ENCODE results near the gene IFNL2.
"Not testable (repeated sequence)": the region's sequence is repeated elsewhere in the genome, so short reads cannot be mapped to it uniquely, and the experiment has no call there.

IFNL2 gene

GRCh38 chr19:39297931-39298634 is 29.9 kb downstream of the IFNL2 start:
- DNase-seq: peak; percentile 22

- no peak for DNase-seq
Measured at GRCh38 chr19:39299404-39299803, 31.2 kb downstream of the IFNL2 start.

GRCh38 chr19:39299832-39300231 is 31.6 kb downstream of the IFNL2 start:
- DNase-seq: no peak

GRCh38 chr19:39301021-39301420 is 32.8 kb downstream of the IFNL2 start:
- DNase-seq: no peak

- no peak for DNase-seq
Measured at GRCh38 chr19:39301562-39301961, 33.4 kb downstream of the IFNL2 start.

- DNase-seq: no peak
Measured at GRCh38 chr19:39303373-39304184, 35.4 kb downstream of the IFNL2 start.

- no peak for DNase-seq
Measured at GRCh38 chr19:39304185-39304513, 36.0 kb downstream of the IFNL2 start.

- peak; percentile 22 for DNase-seq
Measured at GRCh38 chr19:39304701-39305571, 36.7 kb downstream of the IFNL2 start.

GRCh38 chr19:39306075-39306474 is 37.9 kb downstream of the IFNL2 start:
- no peak for DNase-seq

- DNase-seq: no peak
Measured at GRCh38 chr19:39307046-39307821, 39.0 kb downstream of the IFNL2 start.

GRCh38 chr19:39307822-39308530 is 39.8 kb downstream of the IFNL2 start:
- no peak for DNase-seq

GRCh38 chr19:39308531-39309304 is 40.5 kb downstream of the IFNL2 start:
- DNase-seq: no peak

GRCh38 chr19:39309305-39309670 is 41.1 kb downstream of the IFNL2 start:
- not testable (repeated sequence) for DNase-seq

- no peak for DNase-seq
Measured at GRCh38 chr19:39310558-39311311, 42.5 kb downstream of the IFNL2 start.

- DNase-seq: no peak
Measured at GRCh38 chr19:39314016-39314728, 46.0 kb downstream of the IFNL2 start.

- no peak for DNase-seq
Measured at GRCh38 chr19:39315933-39316332, 47.7 kb downstream of the IFNL2 start.

- no peak for DNase-seq
Measured at GRCh38 chr19:39316627-39317321, 48.6 kb downstream of the IFNL2 start.

GRCh38 chr19:39317476-39317875 is 49.3 kb downstream of the IFNL2 start:
- DNase-seq: no peak

- DNase-seq: no peak
Measured at GRCh38 chr19:39318071-39318470, 49.9 kb downstream of the IFNL2 start.
